HG02623 (cell line): Measurements from ENCODE around the gene C16orf96.

Source experiments
- ATAC-seq: cut with Tn5 transposase; IDR thresholded peaks from one replicate; pipeline ENCODE4 v1.9.1; 2021; ENCODE audit warnings: moderate library complexity; ENCODE audit not compliant: unreplicated experiment

C16orf96 gene

DNA sequence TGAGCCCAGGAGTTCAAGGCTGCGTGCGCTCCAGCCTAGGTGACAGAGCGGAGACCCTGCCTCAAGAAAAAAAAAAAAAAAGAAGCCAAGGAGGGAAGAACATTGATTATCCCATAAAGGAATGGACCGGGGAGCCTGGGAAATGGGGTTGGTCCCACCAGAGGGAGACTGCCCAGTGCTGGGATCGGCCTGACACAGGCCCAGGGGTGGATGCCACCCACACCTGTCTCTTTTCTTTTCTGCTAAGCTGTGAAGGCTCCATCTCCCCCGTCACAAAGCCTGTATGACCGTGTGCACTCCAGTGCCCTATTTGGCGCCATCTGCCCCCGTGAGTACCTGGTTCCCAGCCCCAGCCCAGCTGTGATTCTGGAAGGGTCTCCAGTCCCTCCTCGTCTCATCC is 42.9 kb downstream of the C16orf96 start:
- ATAC-seq: no peak

GRCh38 chr16:4599545-4599944 is 43.4 kb downstream of the C16orf96 start:
- ATAC-seq: no peak

DNA sequence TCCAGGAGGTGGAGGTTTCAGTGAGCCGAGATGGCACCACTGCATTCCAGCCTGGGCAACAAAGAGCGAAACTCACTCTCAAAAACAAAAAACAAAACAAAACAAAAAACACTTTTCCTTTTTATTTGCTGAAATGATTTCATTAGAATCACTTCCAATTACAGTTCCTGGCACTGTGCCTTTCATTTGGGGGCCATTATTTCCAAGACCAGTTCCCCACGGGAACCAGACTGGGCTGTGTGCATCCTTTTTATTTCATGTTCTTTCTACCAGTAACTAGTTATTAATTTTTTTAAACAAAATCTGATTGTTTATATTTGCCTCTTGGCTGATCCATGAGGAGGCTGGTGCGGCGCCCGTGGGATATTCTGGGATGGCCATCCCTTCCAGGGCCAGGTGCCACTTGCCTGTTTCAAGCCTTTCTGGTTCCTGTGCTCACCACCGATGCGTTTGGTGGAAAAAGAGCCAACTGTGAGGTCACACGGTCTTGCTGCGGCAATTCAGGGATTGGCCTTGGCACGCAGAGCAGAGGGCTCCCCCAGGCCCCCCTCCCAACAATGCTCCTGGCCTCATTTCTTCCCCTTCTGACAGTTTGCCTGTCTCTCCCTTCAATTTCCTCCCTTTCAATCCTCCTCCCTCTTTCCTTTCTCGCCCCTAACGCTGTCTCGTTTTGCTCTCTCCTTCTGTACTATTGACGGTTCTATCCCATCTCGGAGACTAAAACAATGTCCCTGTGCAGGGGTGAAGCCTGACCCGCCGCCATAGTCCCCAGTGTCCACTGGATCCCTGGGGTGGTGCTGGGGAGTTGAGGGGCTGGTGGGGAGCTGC is 45.1 kb downstream of the C16orf96 start:
- ATAC-seq: no peak

DNA sequence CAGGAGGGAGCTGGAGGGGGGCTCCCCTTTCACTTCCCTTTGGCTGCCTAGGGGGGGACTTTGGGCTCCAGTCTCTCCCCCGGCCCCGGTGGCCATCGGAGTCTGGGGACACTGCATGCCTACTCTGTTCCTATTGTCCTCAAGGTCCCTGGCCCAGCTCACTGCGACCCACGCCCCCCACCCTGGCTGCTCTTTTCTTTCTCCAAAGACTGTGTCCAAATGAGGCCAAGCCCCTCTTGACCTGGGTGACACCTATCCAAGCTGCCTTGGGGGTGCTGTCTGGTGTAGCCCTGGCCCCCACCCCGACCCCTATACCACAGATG is 45.7 kb downstream of the C16orf96 start:
- ATAC-seq: no peak

DNA sequence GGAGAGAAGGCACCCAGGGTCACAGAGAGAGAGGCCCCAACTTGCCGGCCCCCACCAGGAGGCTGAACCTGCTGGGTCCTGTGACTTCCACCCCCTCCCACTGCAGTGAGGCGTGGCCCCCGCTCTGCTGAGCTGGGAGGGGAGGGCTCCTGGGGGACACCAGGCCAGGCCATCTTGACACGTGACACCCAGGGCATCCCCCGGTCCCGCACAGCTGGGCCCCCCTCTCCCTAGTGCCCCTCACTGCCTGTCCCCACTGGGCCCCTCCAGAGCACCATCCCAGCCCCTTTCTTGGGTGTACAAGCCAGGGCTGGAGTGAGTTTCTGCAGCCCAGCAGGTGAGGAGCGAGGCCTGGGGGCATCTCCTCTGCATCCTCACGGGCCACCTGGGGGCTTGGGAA is 46.2 kb downstream of the C16orf96 start:
- ATAC-seq: no peak

DNA sequence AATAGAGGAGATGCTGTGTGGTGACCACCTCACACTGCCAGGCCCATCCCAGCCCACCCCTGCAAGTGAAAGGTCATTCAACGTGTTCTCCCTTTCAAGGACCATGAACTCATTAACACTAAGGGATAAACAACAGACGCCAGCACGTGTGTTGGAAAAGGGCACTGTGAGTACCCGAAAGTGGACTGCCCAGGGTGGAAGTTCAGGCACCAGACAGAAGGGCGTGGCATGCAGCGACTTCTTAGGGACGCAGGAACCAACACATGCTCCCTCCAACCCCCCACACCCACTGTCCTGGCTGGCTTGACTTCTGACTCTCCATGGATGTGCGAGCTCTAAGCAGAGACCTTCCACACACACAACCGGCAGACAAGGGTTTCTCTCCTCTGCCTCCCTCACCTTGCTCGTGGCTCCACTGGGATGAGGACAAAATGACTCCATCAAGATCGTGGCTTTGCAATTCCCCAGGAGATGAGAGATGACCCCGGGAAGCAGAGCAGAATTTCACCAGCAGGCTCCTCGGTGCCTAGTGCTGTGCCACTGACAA is 47.6 kb downstream of the C16orf96 start:
- ATAC-seq: no peak

GRCh38 chr16:4604401-4604800 is 48.3 kb downstream of the C16orf96 start:
- no peak for ATAC-seq

DNA sequence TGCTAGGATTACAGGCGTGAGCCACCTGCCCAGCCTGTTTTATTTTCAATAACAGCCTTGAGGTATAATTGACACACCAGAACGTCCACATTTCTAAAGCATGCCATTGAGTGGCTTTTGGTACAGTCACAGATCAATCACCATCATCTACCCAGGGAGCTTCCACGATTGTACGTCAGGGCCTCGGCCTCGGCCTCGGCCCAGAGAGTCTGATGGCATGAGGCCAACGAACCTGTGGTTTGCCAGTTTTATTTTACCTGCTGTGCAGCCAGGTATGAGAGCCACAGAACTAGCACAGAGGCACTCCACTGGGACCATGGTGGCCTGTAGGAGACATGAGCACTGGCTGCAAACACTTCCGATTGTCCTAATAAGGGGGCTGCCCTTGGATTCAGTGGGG is 50.2 kb downstream of the C16orf96 start:
- no peak for ATAC-seq

GRCh38 chr16:4607841-4608703 is 51.9 kb downstream of the C16orf96 start:
- no peak for ATAC-seq

DNA sequence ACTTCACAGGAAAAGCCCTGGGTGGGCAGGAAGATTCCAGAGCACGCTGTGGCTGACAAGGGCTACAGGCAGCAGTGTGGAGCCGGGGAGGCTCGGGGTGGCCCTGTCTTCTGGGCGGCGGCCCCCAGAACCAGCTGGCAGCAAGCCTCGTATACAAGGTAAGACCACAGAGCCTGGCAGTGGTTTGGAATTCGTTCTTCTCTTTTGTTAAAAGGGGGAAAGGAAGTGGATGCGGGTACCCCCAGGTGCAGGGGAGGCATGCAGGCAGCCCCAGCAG is 52.5 kb downstream of the C16orf96 start:
- ATAC-seq: no peak

DNA sequence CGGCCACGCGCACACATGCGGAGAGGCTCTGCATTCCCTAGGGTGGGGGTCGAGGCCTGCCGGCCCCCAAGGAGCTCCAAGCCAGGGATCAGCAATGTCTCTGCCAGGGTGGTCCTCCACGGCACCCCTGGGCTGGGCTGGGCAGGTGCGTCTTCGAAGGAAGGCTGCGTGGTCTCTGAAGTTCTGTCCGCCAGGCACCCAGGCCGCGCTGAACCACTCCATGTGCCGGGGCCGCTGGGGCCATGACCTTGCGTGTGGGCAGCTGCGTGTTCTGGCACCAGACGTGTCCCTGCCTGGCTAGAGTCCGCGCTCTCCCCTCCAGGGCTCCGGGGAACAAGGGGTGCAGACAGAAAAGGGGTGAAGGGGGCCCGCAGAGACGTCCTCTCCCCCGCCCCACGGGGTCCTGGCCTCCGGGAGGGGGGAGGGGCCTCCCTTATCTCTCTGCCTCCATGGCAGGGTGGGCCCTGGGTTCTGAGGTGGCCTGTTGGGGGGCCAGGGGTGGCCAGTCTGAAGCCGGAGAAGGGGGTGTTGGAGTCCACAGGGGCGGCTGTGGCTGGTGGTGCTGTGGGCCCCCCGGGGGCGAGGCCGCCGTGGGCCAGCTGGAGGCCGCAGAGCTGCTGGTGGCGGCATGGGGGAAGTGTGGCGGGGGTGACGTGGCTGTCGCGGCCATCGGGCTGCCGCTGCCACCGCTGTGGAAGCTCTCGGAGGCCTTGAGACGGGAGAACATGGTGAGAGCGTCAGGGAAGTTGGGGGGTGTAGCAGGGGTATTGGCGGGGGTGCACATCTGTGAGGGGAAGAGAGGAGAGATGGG is 53.3 kb downstream of the C16orf96 start:
- no peak for ATAC-seq

DNA sequence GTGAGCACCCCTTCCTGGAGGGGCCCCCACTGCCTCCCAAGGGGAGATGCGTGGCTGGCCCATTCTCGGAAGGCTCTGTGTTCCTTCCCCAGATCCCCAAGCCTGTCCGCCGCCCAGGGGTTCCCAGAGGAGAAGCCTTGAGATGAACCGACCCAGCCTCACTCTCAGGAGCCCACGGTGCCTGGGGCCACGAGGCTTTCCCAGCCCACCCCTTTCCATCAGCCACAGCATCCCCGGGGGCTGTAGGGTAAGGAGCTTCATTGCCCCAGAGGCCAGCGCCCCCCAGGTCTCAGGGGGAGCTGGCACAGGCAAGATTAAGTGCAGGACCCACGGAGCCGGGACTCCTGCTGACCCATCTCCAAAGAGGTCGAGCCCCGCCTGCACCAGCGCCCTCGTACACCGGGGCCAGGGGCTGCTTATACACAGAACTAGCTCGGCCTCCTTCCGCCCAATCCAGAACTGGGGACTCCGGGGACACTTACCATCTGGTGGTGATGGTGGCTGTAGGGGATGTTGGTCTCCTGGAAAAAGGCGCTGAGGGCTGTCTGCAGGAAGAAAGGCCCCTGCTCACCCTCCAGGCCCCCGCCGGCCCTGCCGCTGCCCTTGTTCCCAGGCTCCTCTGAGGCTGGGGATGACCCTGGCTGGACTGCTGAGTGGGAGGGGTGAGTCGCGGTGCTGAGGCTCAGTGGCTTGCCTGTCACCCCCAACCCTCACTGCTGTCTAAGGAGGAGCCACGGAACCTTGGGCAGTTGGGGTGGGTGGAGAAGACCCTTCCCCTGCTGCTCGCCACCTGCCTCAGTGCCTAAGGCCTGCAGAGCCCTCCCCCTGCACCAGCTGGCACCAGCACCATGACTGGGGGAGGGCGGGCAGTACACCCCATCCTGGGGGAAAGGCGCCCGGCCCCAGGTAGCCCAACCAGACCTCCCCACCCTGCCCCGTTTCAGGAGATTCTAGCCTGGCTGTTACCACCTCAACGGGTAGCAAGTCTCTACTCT is 54.2 kb downstream of the C16orf96 start:
- no peak for ATAC-seq

DNA sequence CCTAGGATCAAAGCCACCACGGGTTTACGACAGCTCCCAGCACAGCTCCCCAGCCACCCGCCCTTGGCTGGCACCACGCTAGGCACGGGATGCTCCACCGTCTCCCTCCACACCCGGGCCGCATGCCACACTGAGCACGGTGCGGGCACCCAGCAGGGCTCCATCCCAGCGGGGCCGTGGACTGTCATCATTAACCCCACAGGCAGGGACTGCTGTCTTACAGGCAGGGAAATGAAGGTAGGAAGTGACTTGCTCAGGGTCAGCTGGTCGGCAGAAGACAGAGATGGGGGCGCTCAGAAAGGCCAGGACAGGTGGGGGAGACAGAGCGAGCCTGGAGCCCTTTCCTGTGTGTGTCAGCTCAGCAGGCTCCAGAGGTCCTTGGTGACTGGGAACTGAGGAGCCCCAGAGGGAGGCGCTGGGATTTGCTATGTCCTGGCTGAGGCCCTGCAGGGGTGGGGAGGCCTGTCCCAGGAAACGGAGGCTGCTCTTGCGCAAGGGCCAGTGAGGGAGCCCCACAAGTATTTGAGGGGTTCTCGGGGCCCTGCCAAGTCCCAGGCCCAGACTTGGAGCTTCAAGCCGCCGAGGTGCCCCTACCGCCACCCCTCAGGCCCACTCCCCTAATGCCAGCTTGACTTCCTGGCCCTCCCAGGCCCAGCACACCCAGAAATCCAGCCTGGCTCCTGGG is 55.3 kb downstream of the C16orf96 start:
- no peak for ATAC-seq

DNA sequence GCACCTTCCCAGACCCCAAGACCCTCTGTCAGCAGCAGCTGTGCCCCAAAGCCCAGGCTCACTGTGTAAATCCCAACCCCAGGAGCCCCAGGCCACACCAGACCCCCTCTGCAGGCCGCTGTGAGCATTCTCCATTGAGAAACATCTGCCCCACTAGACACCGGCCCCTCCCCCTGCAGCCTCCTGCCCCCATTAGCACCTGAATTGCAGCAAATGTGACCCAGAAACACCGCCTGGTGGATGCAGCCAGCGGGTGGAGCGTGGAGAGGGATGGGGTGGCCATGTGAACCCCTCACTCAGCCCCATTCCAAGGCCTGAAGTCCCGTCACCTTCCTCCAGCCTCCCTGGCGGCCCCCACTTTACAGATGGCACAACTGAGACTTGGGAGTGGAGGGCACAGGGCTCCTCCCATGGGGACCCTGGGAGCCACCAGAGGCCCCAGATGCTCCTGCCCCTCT is 56.4 kb downstream of the C16orf96 start:
- ATAC-seq: no peak

GRCh38 chr16:4612977-4613635 is 57.0 kb downstream of the C16orf96 start:
- ATAC-seq: no peak

- no peak for ATAC-seq
These were observed 57.8 kb downstream of the C16orf96 start for GRCh38 chr16:4613636-4614570.

- peak; percentile 52 for ATAC-seq
These were observed 58.6 kb downstream of the C16orf96 start, which contains the start of gene UBALD1 for GRCh38 chr16:4614571-4615383. UBALD1 (minus strand) TSS chr16:4614888; CDS start chr16:4614797, 91 bp downstream.
